OCI-LY7 (cell line): ENCODE results near the gene SPRING1.

Experiments
- CTCF ChIP-seq: fragments of 200-600 bp; sonication (generic); conservative IDR thresholded peaks from 2 replicates; pipeline ENCODE4 v1.5.1; 2014; ENCODE audit warnings: mild to moderate bottlenecking, antibody characterized with exemption, low read length, moderate library complexity, mixed read lengths
- EZH2phosphoT487 ChIP-seq: fragments of 200-600 bp; sonication (generic); IDR thresholded peaks from 2 replicates; pipeline ENCODE4 v1.6.1; 2018; ENCODE audit warnings: low read depth, borderline replicate concordance, mild to moderate bottlenecking, mixed run types, antibody characterized with exemption, low read length, moderate library complexity, mixed read lengths

- TF ChIP-seq EZH2phosphoT487 (no peak), CTCF (no peak)
Measured at GRCh38 chr12:116749884-116750283, 12.0 kb upstream of the SPRING1 start.
